Smooth muscle cell (in vitro differentiated cells): ENCODE results near the gene RHBDF1. TPM values are rescaled to one million over a fixed set of nuclear protein-coding genes. Genes with fewer than 3 reads are reported as not detected.

Experiments
- DNase-seq: peaks from one replicate; lab custom pipeline; 2025; ENCODE audit not compliant: unreplicated experiment; lab: John Stamatoyannopoulos, UW
- H2AFZ ChIP-seq: fragments of 200-600 bp; sonication (generic); 2 replicates; pipeline ENCODE4 v1.6.0; 2016; ENCODE audit warnings: antibody characterized with exemption, low read depth, mild to moderate bottlenecking
- H3F3A ChIP-seq: fragments of 200-600 bp; sonication (generic); 2 replicates; pipeline ENCODE4 v1.6.0; 2017; ENCODE audit warnings: antibody characterized with exemption, low read depth
- H3K27ac ChIP-seq: fragments of 200-600 bp; sonication (generic); 2 replicates; pipeline ENCODE4 v1.5.1; 2016; ENCODE audit warnings: low read depth, mild to moderate bottlenecking
- H3K27me3 ChIP-seq: fragments of 200-600 bp; sonication (generic); 2 replicates; pipeline ENCODE4 v1.6.1; 2016; ENCODE audit warnings: low read depth, mild to moderate bottlenecking
- H3K36me3 ChIP-seq: fragments of 200-600 bp; sonication (generic); 2 replicates; pipeline ENCODE4 v1.5.1; 2016; ENCODE audit warnings: low read depth
- H3K4me1 ChIP-seq: fragments of 200-600 bp; sonication (generic); 2 replicates; pipeline ENCODE4 v1.5.1; 2016; ENCODE audit warnings: low read depth
- H3K4me2 ChIP-seq: fragments of 200-600 bp; sonication (generic); 2 replicates; pipeline ENCODE4 v1.6.0; 2016; ENCODE audit warnings: mild to moderate bottlenecking
- H3K4me3 ChIP-seq: fragments of 200-600 bp; sonication (generic); 2 replicates; pipeline ENCODE4 v1.5.1; 2016; ENCODE audit warnings: mild to moderate bottlenecking
- H3K79me2 ChIP-seq: fragments of 200-600 bp; sonication (generic); 2 replicates; pipeline ENCODE4 v1.6.0; 2016; ENCODE audit warnings: low read depth, mild to moderate bottlenecking
- H3K9ac ChIP-seq: fragments of 200-600 bp; sonication (generic); 2 replicates; pipeline ENCODE4 v1.6.0; 2016; ENCODE audit warnings: low read depth
- H3K9me3 ChIP-seq: fragments of 200-600 bp; sonication (generic); replicated peaks from 2 replicates; pipeline ENCODE4 v1.5.1; 2016; ENCODE audit warnings: low read depth
- H4K20me1 ChIP-seq: fragments of 200-600 bp; sonication (generic); 2 replicates; pipeline ENCODE4 v1.6.0; 2016; ENCODE audit warnings: low read depth
- WGBS: methylation state at CpG from one replicate; pipeline ENCODE4 v1.1.7; 2016; ENCODE audit warnings: low lambda C conversion rate; 5-methylcytosine and 5-hydroxymethylcytosine counted together
- polyA plus RNA-seq: library from polyadenylated mRNA; unstranded; fragments of >200 nt; fragmentation: Nextera tagmentation; extraction: Ambion mirVana; gene quantifications from 2 replicates; pipeline ENCODE4 v1.2.1, GENCODE V29; 2016
- total RNA-seq: library from RNA; depleted of rRNA; stranded (reverse); fragments of >200 nt; gene quantifications from 2 replicates; pipeline ENCODE4 v1.2.3, GENCODE V29; 2014
- TF ChIP-seq, protein P1 (sequence below): fragments of 200-600 bp; sonication (generic); IDR thresholded peaks from 2 replicates; pipeline ENCODE4 v1.5.1; 2017; ENCODE audit warnings: borderline replicate concordance, mild to moderate bottlenecking, antibody characterized with exemption; ENCODE audit not compliant: insufficient read depth, poor library complexity, severe bottlenecking

Gene RHBDF1
- total and polyA plus RNA-seq, 2 experiments from 2014 or later, result 41.4 to 68.0 TPM

DNA sequence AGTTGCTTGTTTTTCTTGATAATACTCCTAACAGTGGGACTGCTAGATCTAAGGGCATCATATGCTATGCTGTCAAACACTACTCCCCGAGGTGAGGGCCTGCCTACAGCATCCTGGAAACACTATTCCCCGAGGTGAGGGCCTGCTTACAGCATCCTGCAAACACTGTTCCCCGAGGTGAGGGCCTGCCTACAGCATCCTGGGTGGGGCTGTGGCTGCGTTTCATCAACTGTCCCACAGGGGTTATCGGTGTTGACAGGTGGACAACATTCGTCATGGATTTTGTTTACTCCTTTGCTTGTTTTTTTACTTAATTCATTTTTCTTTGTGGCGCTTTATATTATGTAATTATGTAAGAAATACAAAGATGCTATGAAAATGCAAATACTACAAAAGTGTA is 43.6 kb upstream of the RHBDF1 start:
- DNase-seq, result no peak

DNA sequence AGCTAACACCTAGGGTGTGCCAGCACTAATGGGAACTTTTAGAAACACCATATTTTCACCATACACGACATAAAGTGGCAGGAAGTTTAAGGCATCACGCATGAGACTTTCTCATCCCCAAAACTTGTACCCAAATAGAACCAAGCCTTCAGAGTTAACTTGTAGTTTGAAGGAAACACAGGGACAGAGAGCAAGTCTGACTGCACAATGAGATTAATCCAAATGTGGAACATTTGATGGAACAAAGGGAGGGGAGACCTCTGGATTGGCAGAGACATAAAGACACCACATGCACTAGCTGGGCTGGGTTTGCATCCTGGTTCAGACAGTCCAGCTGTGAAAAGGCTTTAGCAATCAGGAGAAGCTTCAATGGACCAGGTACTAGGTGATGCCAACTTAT is 41.9 kb upstream of the RHBDF1 start:
- Histone ChIP-seq H3F3A (no peaks in the 10 kb centered on the region), H3K36me3 (peaks cover 5% of the 10 kb centered on the region), H3K9me3 (no peaks in the 10 kb centered on the region), H4K20me1 (peaks cover 38% of the 10 kb centered on the region), H3K9ac (no peak overlapping the region), H3K27me3 (no peaks in the 10 kb centered on the region), H3K27ac (no peak overlapping the region), H3K4me3 (no peak overlapping the region), H3K4me2 (no peak overlapping the region), H3K79me2 (no peaks in the 10 kb centered on the region), H3K4me1 (peaks cover 3% of the 10 kb centered on the region), H2AFZ (no peak overlapping the region)
- DNase-seq, result no peak
- TF ChIP-seq, protein P1, sequence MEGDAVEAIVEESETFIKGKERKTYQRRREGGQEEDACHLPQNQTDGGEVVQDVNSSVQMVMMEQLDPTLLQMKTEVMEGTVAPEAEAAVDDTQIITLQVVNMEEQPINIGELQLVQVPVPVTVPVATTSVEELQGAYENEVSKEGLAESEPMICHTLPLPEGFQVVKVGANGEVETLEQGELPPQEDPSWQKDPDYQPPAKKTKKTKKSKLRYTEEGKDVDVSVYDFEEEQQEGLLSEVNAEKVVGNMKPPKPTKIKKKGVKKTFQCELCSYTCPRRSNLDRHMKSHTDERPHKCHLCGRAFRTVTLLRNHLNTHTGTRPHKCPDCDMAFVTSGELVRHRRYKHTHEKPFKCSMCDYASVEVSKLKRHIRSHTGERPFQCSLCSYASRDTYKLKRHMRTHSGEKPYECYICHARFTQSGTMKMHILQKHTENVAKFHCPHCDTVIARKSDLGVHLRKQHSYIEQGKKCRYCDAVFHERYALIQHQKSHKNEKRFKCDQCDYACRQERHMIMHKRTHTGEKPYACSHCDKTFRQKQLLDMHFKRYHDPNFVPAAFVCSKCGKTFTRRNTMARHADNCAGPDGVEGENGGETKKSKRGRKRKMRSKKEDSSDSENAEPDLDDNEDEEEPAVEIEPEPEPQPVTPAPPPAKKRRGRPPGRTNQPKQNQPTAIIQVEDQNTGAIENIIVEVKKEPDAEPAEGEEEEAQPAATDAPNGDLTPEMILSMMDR, result no peak
- WGBS, result 100% methylated on average over 2 of the region's 2 CpGs

More for the DNA sequence above, 43.6 kb upstream of the RHBDF1 start:
- Histone ChIP-seq H3K4me3 (no peak overlapping the region), H3F3A (no peaks in the 10 kb centered on the region), H3K27me3 (no peaks in the 10 kb centered on the region), H3K4me1 (peaks cover 3% of the 10 kb centered on the region), H3K9me3 (no peaks in the 10 kb centered on the region), H3K79me2 (no peaks in the 10 kb centered on the region), H3K9ac (no peak overlapping the region), H3K36me3 (peaks cover 5% of the 10 kb centered on the region), H3K4me2 (no peak overlapping the region), H3K27ac (no peak overlapping the region), H4K20me1 (peaks cover 55% of the 10 kb centered on the region), H2AFZ (no peak overlapping the region)
- 92% methylated on average over 7 of the region's 7 CpGs for WGBS
- TF ChIP-seq, protein P1, result no peak

DNA sequence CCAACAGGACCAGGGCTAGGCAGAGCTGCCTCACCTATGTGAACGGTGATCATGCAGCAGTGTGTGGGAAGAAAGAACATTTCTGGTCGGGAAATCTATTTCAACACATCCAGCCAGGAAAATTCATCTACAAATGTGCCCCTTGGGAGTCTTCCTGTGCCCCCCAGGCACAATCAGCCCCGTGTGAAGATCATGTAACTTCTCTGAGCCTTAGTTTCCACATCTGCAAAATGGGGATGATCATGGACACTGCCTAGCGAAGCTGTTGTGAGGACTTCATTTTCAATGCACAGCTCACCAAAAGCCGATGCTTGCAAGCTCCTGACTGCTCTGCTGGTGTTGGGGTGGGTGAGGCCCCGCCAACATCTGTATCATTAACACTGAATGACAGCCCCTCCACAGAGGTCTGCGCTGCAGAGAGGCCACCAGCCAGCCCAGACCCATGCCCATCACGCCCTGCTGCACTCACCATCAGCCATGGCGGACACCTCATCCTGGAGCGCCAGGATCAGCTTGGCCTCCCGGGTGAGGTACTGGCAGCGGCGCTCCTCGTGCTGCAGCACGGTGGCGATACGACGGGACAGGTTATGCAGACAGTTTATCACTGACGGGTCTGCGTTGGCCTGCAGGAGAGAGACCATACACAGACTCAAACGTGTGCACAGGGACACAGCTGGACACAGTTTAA is 39.9 kb upstream of the RHBDF1 start:
- Histone ChIP-seq H3K4me2 (no peak overlapping the region), H3K79me2 (no peaks in the 10 kb centered on the region), H3F3A (peaks cover 5% of the 10 kb centered on the region), H3K9me3 (no peaks in the 10 kb centered on the region), H3K36me3 (peaks cover 5% of the 10 kb centered on the region), H3K4me1 (peaks cover 3% of the 10 kb centered on the region), H3K4me3 (no peak overlapping the region), H4K20me1 (peaks cover 28% of the 10 kb centered on the region), H2AFZ (no peak overlapping the region), H3K27me3 (no peaks in the 10 kb centered on the region), H3K9ac (no peak overlapping the region), H3K27ac (no peak overlapping the region)
- TF ChIP-seq, protein P1, result no peak
- no peak for DNase-seq
- 96% methylated on average over 21 of the region's 21 CpGs for WGBS
